Brain microvascular endothelial cell (primary cell): ENCODE measurements around the gene FAM186B.
A peak's percentile ranks its signal among the peaks of the same experiment; 100 is the strongest.

Experiments
- DNase-seq: peaks from one replicate; pipeline ENCODE4 v3.0.0-alpha.2; 2020
- H3K27ac ChIP-seq: fragments of 250-450 bp; sonication (Bioruptor Pico); 2 replicates; pipeline ENCODE4 v1.5.1; 2020; ENCODE audit warnings: mild to moderate bottlenecking, moderate library complexity
- H3K27me3 ChIP-seq: fragments of 250-450 bp; sonication (Bioruptor Pico); replicated peaks from 2 replicates; pipeline ENCODE4 v1.5.1; 2020; ENCODE audit warnings: mild to moderate bottlenecking
- H3K36me3 ChIP-seq: fragments of 250-450 bp; sonication (Bioruptor Pico); replicated peaks from 2 replicates; pipeline ENCODE4 v1.5.1; 2020; ENCODE audit warnings: mild to moderate bottlenecking
- H3K4me3 ChIP-seq: 2 replicates; pipeline ENCODE4 v1.5.1; 2011; ENCODE audit warnings: low read depth, mild to moderate bottlenecking, control low read depth, low read length, moderate library complexity
- in situ Hi-C: cut with HindIII; loops from 2 replicates; pipeline ENCODE4 v1.10.0; 2017; ENCODE audit warnings: low sequenced_read_pairs, low pct_ligation_motif_present
- TF ChIP-seq, protein P1 (sequence below): IDR thresholded peaks from 2 replicates; pipeline ENCODE4 v1.5.1; 2011; ENCODE audit warnings: low read depth, mild to moderate bottlenecking, moderate library complexity, low read length, control low read depth, inconsistent platforms; ENCODE audit errors: missing control alignments

FAM186B gene

DNA sequence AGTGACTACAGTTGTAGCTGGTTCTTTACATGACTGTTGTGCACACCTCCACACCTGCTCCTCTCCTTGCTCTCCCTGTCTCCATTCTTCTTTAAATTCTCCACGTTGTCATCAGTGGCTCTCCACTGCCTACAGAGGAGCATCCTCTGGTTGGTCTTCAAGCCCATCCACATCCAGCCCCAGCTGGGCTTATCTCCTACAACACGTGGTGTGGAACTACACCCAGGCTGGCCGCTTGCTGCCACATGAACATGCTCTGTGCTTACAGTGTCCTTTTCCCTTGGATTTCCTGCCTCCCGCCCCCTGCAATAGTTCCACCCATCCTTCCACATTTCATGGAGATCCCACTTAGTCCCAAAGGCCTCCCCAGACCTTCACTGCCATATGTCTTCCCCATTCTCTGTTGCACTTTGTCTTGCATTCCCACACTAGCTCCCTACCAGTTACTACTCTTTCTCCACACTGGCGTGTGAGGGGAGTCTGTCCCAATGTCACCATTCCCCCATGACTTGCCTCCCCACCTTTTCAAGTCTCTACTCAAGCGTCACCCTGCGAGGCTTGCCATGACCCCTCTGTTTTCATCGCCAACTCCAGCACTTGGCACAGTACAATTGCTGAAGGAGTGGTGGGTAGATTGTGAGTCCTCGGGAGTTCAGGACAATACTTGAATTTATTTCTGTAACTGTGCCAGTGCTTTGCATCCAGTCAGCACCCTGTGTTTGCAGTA, 27.7 kb downstream of the FAM186B start:
- DNase-seq: no peak
- in situ Hi-C loops: no loop called here
- H3K4me3 ChIP-seq: no peak overlapping the region

DNA sequence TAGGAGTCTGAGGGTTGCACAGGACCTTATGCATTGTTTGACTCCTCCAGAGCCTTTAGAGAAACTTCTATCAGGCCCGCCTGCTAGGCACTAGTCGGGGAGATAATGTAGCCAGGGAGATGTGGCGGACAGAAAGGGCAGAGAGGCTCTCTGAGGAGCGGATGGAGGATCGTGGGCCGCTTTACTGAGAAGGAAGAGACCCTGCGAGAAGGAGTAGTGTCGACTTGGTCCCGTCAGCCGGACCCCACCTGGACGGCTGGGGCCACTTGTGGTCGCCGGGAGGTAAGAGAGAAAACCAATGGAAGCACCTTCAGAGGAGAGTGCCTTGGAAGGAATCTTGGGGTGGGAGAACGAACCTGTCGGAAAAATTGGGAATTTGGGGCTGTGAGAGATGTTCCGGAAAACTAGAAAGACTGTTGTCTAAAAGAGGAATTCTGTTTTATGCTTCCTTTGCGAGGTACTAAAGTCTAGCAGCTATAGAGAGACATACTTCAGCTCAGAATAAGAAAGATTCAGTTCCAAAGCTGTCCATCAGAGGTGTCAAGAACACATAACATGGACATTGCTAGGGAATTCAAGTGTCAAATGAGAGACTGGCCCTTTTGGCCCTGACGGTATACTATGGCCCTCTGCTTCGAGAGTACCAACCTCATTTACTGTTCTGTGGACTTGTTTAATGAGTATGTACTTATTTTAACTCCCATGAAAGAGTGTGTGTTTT, 36.8 kb downstream of the FAM186B start:
- Histone ChIP-seq H3K27me3 (no peaks in the 10 kb centered on the region), H3K36me3 (peaks cover 15% of the 10 kb centered on the region), H3K4me3 (peak overlapping the region; percentile 80), H3K27ac (peak overlapping the region; percentile 92)
- in situ Hi-C loops: no loop called here
- no peak for DNase-seq
- TF ChIP-seq, protein P1, sequence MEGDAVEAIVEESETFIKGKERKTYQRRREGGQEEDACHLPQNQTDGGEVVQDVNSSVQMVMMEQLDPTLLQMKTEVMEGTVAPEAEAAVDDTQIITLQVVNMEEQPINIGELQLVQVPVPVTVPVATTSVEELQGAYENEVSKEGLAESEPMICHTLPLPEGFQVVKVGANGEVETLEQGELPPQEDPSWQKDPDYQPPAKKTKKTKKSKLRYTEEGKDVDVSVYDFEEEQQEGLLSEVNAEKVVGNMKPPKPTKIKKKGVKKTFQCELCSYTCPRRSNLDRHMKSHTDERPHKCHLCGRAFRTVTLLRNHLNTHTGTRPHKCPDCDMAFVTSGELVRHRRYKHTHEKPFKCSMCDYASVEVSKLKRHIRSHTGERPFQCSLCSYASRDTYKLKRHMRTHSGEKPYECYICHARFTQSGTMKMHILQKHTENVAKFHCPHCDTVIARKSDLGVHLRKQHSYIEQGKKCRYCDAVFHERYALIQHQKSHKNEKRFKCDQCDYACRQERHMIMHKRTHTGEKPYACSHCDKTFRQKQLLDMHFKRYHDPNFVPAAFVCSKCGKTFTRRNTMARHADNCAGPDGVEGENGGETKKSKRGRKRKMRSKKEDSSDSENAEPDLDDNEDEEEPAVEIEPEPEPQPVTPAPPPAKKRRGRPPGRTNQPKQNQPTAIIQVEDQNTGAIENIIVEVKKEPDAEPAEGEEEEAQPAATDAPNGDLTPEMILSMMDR: no peak

More for the DNA sequence above, 27.7 kb downstream of the FAM186B start:
- TF ChIP-seq, protein P1: no peak
- Histone ChIP-seq H3K27me3 (no peaks in the 10 kb centered on the region), H3K27ac (no peak overlapping the region), H3K36me3 (peaks cover 7% of the 10 kb centered on the region)

GRCh38 chr12:49567611-49568441, 37.6 kb downstream of the FAM186B start, which contains the start of gene MCRS1:
MCRS1 (minus strand) TSS chr12:49568142; CDS start chr12:49566731, 1,411 bp downstream.
- Histone ChIP-seq H3K27ac (peak within 1 kb of the TSS; percentile 92), H3K27me3 (no peaks in the 10 kb centered on the region), H3K4me3 (peak within 1 kb of the TSS; percentile 80), H3K36me3 (peaks cover 21% of the 10 kb centered on the region)
- in situ Hi-C loops: no loop called here
- DNase-seq: peak; percentile 86
- TF ChIP-seq, protein P1: no peak

GRCh38 chr12:49567302-49567610, 38.2 kb downstream of the FAM186B start:
- Histone ChIP-seq H3K36me3 (peaks cover 27% of the 10 kb centered on the region), H3K4me3 (peak overlapping the region; percentile 80), H3K27me3 (no peaks in the 10 kb centered on the region), H3K27ac (peak overlapping the region; percentile 92)
- TF ChIP-seq, protein P1: no peak
- no peak for DNase-seq
- in situ Hi-C loops: no loop called here

DNA sequence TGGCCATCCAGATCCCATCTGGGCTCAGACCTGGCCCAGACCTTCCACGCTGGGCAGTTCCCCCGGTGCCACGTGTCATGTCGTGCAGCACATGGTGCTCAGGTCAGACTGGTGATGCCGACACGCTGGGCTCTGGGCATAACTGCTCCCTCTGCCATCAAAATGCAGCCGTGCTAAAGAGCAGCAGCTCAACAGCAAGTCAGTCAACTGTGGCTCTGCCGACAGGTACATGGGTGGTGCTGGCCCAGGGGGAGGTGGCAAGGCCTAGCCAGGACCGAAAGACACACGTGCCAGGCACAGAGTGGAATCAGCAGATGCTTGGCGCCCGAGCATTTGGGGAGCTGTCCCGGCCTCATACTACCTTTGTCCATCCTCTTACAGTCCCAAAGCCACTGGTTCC, 39.1 kb downstream of the FAM186B start:
- TF ChIP-seq, protein P1: no peak
- Histone ChIP-seq H3K27me3 (no peaks in the 10 kb centered on the region), H3K4me3 (no peak overlapping the region), H3K36me3 (peaks cover 35% of the 10 kb centered on the region), H3K27ac (no peak overlapping the region)
- DNase-seq: no peak
- in situ Hi-C loops: no loop called here
